HG02798 (cell line): Measurements from ENCODE around the gene PIWIL4.

Experiments
- ATAC-seq: cut with Tn5 transposase; IDR thresholded peaks from one replicate; pipeline ENCODE4 v1.9.1; 2021; ENCODE audit warnings: mild to moderate bottlenecking; ENCODE audit not compliant: unreplicated experiment, poor library complexity

PIWIL4 gene

GRCh38 chr11:94567181-94567670, at the start of gene PIWIL4:
TSS of gene PIWIL4 (plus strand) at chr11:94567368. CDS start at chr11:94567519, 151 bp downstream.
- no peak for ATAC-seq

DNA sequence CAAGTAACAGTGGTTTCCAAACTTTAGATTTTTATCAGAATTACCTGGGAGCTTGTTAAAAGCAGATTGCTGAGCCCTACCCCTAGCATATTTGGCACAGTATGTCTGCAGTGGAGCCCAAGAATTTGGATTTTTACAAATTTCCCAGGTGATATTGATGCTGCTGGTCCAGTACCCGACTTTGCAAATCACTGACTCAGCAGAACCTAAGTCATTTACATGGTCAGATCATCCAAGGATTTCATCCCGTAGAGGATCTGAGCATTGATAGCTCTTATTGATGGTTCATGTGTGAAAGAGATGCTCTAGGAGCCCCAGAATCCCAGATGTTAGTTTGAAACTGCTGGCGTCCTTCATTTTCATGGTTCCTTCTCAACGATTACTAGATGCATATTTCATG, 48.9 kb upstream of the PIWIL4 start:
- ATAC-seq = no peak

DNA sequence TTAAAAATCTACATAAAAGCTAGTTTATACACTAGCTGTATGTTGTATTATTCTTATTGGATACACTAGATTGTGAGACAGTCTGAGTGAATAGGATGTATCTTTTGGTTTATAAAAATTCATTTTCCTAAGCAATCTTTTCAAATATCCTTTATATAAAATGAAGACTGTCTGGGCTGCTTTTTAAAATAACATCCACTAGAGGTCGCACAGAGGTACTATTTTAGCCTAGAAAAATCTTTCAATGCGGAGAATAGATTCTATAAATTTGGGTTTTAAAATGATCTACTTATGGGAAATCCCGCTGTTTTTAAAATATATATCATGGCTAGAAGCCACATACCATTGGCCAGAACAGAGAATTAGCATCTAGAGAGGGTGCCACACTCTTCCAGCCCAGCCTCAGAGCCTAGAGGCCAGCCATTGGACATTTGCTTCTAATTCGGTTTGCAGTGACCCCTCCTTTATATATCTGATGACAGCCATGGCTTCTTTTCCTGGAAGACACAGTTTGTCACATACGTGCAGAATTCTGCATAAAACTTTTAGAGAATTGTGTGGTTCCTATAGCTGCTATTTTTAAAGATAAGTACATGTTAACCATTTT, 47.6 kb upstream of the PIWIL4 start:
- no peak for ATAC-seq

- peak; percentile 67 for ATAC-seq
These were observed 45.5 kb upstream of the PIWIL4 start for GRCh38 chr11:94521684-94522083.

- ATAC-seq = no peak
These were observed 42.8 kb upstream of the PIWIL4 start for GRCh38 chr11:94524341-94524740.

- ATAC-seq = no peak
These were observed 41.4 kb upstream of the PIWIL4 start for GRCh38 chr11:94525546-94526324.

DNA sequence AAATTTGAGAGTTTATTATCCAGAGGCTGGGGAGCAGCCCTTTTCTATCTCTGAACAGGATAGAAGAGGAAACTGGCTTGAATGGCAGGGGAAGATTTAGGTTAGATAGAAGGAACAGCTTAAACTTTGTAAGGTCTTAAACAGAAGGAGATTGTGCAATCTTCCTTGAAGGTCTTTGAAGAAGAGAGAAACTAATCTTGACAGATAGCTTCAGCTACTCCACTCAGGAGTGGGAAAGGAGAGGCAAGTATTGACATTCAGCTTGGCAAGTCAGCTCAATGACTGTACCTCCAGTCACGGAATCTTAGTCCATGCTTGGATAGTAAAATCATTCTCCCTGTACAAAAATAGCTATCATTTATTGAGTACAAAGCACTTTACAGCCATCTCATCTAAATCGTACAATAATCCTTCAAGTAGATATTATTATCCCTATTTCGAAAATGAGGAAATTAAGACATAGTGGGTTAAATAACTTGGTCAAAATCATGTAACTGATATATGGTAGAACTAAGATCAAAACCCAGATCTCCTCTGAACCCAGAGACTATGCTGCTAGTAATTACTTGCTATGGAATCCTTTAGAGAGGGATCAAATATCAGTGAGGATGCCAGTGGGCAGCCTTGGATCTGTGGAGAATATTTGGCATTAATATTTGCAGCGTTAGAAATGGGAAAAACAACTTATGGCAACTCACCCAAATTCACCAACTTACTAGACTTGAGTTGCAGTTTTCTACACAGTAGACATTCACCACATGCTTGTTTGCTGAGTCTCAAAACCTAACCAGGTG, 40.3 kb upstream of the PIWIL4 start:
- no peak for ATAC-seq

- ATAC-seq = no peak
These were observed 38.6 kb upstream of the PIWIL4 start for GRCh38 chr11:94528551-94528950.

- ATAC-seq = no peak
These were observed 35.0 kb upstream of the PIWIL4 start for GRCh38 chr11:94532211-94532610.

GRCh38 chr11:94533206-94533605, 34.0 kb upstream of the PIWIL4 start:
- no peak for ATAC-seq

DNA sequence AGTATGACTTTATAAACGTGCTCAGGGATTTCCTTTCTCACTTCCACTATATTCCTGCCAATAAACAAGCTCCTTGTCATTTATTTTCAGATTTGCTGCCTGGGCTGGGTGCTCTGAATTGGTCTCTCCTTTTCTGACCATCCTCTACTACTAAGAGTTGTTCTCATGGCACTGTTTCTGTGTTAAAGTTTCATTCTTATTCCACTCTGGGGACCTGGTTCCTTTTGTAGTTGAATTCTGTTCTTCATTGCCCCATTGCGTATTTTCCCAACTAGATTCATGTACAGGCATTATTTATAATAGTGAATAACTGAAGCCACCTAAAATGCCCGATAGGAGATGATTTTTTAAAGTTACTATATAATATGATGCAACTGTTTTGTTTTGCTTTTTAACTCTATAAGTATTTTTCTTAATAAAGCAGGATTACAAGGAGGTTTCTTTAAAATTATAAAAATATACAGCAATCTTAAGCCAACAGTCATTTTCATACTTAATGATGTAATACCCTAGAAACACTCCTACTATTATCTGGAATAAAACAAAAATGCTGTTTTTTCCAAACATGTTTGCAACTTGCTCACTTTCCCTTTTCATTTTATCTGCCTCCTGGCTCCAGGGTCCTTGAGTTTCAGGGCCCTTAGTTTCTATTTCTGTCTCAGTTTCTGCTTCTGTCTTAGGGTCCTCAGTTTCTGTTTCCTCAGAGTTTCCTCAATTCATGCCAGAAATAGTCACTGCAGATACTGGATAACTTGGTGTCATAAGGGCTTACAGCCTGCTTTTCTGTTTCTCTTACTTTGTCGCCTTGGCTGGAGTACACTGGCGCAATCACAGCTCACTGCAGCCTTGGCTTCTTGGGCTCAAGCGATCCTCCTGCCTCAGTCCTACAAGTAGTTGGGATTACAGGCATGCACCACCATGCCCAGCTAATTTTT, 33.2 kb upstream of the PIWIL4 start:
- ATAC-seq = no peak

DNA sequence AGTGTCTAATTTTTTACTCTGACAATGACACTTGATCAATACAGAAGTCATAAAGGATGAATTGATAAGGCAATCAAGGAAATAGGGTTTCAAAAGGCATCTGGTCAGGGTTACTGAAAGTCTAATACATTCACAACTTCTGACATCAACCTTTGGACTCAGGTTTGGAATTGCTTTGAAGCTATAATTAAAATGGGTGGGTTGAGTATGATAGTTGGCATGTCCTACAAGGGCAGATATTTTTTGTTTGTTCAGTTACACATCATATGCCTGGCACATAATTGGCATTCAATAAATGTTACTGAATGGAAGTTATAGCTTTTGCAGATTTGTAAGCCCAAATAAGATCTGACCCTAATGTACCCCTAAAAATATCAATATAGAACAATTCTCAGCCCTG, 30.8 kb upstream of the PIWIL4 start:
- no peak for ATAC-seq

DNA sequence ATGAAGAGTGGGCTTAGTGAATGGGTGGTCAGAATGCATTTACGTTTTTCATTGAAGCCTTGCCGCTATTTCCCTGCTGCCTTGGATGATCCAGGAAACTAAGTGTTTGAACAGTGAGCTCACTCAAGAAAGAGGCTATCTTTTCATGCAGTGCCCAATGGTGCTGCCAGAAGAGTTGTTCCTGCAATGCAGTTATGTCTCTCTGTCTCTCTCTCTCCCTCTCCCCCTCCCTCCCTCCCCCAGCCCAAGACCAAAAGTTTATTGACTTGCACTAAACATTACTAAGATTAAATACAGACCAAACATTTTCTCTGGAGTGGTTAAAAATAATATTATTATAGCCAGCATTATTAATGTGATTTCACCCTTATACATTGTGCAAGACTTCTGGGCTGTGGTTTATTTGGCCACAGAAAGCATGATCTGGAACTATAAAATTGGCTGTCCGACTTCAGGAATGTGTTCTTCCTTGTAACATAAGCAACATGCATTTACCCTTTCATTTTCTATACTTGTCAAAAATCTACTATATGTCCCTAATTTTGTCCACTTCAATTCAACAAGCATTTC, 30.1 kb upstream of the PIWIL4 start:
- no peak for ATAC-seq

DNA sequence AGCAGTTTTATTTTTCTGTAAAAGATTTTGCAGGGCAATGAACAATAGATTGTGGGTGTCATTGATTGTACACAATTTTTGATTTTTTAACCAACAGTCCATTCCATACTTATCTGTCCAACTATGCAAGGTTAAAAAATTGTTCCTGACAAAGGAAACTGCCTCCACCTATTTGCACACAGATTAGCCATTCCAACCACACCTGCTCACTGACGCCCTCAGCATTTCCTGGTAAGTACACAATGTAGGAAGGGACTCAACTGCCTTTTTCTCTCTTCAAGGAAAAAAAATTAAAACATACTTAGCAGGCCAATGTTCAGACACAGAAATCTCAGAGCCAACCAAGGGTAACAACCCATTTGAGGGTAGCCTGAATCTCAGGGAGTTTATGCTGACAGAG, 27.7 kb upstream of the PIWIL4 start:
- no peak for ATAC-seq

DNA sequence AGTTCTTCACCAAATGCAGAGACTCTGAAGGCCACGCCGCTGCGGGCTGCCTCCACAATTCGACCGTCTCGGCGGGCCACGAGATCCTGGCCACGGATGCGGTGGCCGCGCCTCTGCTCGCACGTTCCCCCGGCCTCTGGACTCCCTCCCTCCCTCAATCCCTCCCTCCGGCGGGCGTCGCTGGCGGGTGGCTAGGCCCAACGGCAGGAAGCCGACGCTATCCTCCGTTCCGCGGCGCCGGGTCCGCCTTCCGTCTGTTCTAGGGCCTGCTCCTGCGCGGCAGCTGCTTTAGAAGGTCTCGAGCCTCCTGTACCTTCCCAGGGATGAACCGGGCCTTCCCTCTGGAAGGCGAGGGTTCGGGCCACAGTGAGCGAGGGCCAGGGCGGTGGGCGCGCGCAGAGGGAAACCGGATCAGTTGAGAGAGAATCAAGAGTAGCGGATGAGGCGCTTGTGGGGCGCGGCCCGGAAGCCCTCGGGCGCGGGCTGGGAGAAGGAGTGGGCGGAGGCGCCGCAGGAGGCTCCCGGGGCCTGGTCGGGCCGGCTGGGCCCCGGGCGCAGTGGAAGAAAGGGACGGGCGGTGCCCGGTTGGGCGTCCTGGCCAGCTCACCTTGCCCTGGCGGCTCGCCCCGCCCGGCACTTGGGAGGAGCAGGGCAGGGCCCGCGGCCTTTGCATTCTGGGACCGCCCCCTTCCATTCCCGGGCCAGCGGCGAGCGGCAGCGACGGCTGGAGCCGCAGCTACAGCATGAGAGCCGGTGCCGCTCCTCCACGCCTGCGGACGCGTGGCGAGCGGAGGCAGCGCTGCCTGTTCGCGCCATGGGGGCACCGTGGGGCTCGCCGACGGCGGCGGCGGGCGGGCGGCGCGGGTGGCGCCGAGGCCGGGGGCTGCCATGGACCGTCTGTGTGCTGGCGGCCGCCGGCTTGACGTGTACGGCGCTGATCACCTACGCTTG, 23.2 kb upstream of the PIWIL4 start, which contains the start of gene FUT4:
FUT4 (plus strand) TSS at position 227 of the 951 bp plus-strand sequence; CDS start at position 440, 213 bp downstream.
- peak; percentile 90 for ATAC-seq

GRCh38 chr11:94544646-94545263, 22.4 kb upstream of the PIWIL4 start:
- ATAC-seq = no peak

DNA sequence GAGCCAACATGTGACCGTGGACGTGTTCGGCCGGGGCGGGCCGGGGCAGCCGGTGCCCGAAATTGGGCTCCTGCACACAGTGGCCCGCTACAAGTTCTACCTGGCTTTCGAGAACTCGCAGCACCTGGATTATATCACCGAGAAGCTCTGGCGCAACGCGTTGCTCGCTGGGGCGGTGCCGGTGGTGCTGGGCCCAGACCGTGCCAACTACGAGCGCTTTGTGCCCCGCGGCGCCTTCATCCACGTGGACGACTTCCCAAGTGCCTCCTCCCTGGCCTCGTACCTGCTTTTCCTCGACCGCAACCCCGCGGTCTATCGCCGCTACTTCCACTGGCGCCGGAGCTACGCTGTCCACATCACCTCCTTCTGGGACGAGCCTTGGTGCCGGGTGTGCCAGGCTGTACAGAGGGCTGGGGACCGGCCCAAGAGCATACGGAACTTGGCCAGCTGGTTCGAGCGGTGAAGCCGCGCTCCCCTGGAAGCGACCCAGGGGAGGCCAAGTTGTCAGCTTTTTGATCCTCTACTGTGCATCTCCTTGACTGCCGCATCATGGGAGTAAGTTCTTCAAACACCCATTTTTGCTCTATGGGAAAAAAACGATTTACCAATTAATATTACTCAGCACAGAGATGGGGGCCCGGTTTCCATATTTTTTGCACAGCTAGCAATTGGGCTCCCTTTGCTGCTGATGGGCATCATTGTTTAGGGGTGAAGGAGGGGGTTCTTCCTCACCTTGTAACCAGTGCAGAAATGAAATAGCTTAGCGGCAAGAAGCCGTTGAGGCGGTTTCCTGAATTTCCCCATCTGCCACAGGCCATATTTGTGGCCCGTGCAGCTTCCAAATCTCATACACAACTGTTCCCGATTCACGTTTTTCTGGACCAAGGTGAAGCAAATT, 21.7 kb upstream of the PIWIL4 start:
- ATAC-seq = no peak
